Activated naive CD8-positive, alpha-beta T cell treated with anti-CD3 and anti-CD28 coated beads, Interleukin-2, amount 50 U/mL, for 24 hours (primary cell): Measurements from ENCODE around the gene PADI2.

Experiments
- ATAC-seq: fragments of 150-1000 bp; cut with Tn5 transposase; one replicate; pipeline ENCODE4 v1.10.0; 2021
- DNase-seq: peaks from one replicate; pipeline ENCODE4 v3.0.0; 2021
- H3K27ac Mint-ChIP-seq: one replicate; pipeline ENCODE4 v1.8.0; 2021; ENCODE audit warnings: mild to moderate bottlenecking, mixed read lengths
- H3K27me3 Mint-ChIP-seq: one replicate; pipeline ENCODE4 v1.8.0; 2021; ENCODE audit warnings: mixed read lengths
- H3K36me3 Mint-ChIP-seq: one replicate; pipeline ENCODE4 v1.8.0; 2021; ENCODE audit warnings: low read depth, mixed read lengths
- H3K4me1 Mint-ChIP-seq: one replicate; pipeline ENCODE4 v1.8.0; 2021; ENCODE audit warnings: mixed read lengths
- H3K4me3 Mint-ChIP-seq: one replicate; pipeline ENCODE4 v1.8.0; 2021; ENCODE audit warnings: mild to moderate bottlenecking, moderate library complexity, mixed read lengths
- H3K9me3 Mint-ChIP-seq: one replicate; pipeline ENCODE4 v1.8.0; 2021; ENCODE audit warnings: mixed read lengths

The PADI2 gene

DNA sequence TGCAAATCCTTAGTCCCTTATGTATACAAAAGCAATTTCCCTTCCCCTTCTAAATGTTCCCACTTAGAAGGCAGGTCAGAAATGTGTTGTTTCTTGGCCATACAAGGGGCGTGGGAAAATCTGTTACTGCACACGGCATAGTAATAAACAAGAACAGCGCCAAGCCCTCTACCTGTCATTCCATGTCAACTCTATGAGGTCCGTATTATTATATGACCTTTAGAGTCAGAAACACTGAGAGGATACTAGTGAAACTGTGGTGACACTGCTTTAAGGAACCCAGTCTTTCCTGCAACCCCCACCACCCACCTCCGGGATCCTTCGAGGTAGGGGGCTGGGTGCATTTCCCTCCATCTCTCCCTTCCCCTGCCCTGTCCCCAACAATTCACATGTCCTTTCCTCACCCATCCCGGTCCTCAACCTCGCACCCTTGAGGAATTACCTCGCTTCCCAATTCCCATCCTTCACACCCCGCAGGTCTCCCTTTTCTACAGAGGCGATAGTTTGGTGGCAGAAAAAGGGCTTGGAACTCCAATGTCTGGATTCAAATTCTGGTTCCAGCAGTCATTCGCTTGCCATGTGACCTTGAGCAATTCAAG lies 66.1 kb downstream of the PADI2 start:
- peaks cover 17% of the 10 kb centered on the region for H3K36me3 Mint-ChIP-seq
- H3K9me3 Mint-ChIP-seq = no peaks in the 10 kb centered on the region
- H3K27ac Mint-ChIP-seq = peak overlapping the region; percentile 96
- DNase-seq = no peak
- H3K4me1 Mint-ChIP-seq = peaks cover 30% of the 10 kb centered on the region
- H3K4me3 Mint-ChIP-seq = peak overlapping the region; percentile 99
- H3K27me3 Mint-ChIP-seq = peaks cover 3% of the 10 kb centered on the region
- ATAC-seq = no peak

GRCh38 chr1:17052641-17053040 lies 66.6 kb downstream of the PADI2 start:
- DNase-seq (no peak), ATAC-seq (no peak)
- Mint-ChIP-seq H3K27me3 (no peaks in the 10 kb centered on the region), H3K27ac (peak overlapping the region; percentile 15), H3K4me3 (peak overlapping the region; percentile 99), H3K9me3 (no peaks in the 10 kb centered on the region), H3K36me3 (peaks cover 17% of the 10 kb centered on the region), H3K4me1 (peaks cover 33% of the 10 kb centered on the region)

GRCh38 chr1:17052038-17052437 lies 67.2 kb downstream of the PADI2 start:
- H3K4me3 Mint-ChIP-seq = peak overlapping the region; percentile 99
- no peak overlapping the region for H3K27ac Mint-ChIP-seq
- no peaks in the 10 kb centered on the region for H3K9me3 Mint-ChIP-seq
- H3K27me3 Mint-ChIP-seq = no peaks in the 10 kb centered on the region
- ATAC-seq (no peak), DNase-seq (no peak)
- peaks cover 33% of the 10 kb centered on the region for H3K4me1 Mint-ChIP-seq
- peaks cover 17% of the 10 kb centered on the region for H3K36me3 Mint-ChIP-seq

GRCh38 chr1:17047924-17048323 lies 71.3 kb downstream of the PADI2 start:
- no peak for ATAC-seq
- no peak overlapping the region for H3K4me3 Mint-ChIP-seq
- no peak overlapping the region for H3K27ac Mint-ChIP-seq
- no peak for DNase-seq
- H3K36me3 Mint-ChIP-seq = peaks cover 31% of the 10 kb centered on the region
- peaks cover 31% of the 10 kb centered on the region for H3K4me1 Mint-ChIP-seq
- no peaks in the 10 kb centered on the region for H3K9me3 Mint-ChIP-seq
- H3K27me3 Mint-ChIP-seq = no peaks in the 10 kb centered on the region

DNA sequence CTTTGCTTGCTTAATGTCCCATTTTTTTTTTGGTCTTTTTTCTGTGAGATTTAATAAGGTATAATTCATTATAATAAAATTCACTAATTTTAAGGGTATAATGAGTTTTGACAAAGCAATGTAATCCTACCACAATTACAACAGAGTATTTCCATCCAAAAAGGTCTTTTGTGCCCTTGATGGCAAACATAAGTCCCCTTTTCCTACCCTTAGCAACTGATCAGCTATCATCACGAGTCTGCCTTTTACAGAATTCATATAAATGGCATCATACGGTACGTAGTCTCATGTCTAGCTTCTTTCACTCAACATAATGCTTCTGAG lies 73.0 kb downstream of the PADI2 start:
- Mint-ChIP-seq H3K27ac (no peak overlapping the region), H3K36me3 (peaks cover 36% of the 10 kb centered on the region), H3K4me1 (peaks cover 19% of the 10 kb centered on the region), H3K9me3 (no peaks in the 10 kb centered on the region), H3K27me3 (no peaks in the 10 kb centered on the region), H3K4me3 (no peak overlapping the region)
- ATAC-seq (no peak), DNase-seq (no peak)

- no peaks in the 10 kb centered on the region for H3K9me3 Mint-ChIP-seq
- H3K4me3 Mint-ChIP-seq = no peak overlapping the region
- peaks cover 34% of the 10 kb centered on the region for H3K36me3 Mint-ChIP-seq
- no peak overlapping the region for H3K27ac Mint-ChIP-seq
- peaks cover 14% of the 10 kb centered on the region for H3K4me1 Mint-ChIP-seq
- ATAC-seq (no peak), DNase-seq (no peak)
- no peaks in the 10 kb centered on the region for H3K27me3 Mint-ChIP-seq
Measured at GRCh38 chr1:17045634-17046333, 73.5 kb downstream of the PADI2 start.

DNA sequence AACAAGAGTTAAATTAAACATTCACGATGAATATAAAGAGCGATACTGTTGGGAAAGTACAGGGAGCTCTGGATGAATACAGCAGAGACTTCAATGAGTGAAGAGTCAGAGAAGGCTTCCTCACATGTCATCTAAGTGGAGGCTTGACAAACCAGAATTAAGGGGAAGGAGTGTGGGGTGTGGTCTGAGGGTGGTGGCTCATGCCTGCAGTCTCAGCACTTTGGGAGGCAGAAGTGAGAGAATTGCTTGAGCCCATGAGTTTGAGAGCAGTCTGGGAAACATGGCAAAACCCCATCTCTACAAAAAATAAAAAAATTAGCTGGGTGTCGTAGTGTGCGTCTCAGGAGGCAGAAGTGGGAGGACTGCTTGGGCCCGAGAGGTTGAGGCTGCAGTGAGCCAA lies 74.1 kb downstream of the PADI2 start:
- H3K4me3 Mint-ChIP-seq = no peak overlapping the region
- H3K9me3 Mint-ChIP-seq = no peaks in the 10 kb centered on the region
- DNase-seq = no peak
- no peaks in the 10 kb centered on the region for H3K27me3 Mint-ChIP-seq
- ATAC-seq = no peak
- peaks cover 12% of the 10 kb centered on the region for H3K4me1 Mint-ChIP-seq
- H3K36me3 Mint-ChIP-seq = peaks cover 30% of the 10 kb centered on the region
- H3K27ac Mint-ChIP-seq = peak overlapping the region; percentile 41

DNA sequence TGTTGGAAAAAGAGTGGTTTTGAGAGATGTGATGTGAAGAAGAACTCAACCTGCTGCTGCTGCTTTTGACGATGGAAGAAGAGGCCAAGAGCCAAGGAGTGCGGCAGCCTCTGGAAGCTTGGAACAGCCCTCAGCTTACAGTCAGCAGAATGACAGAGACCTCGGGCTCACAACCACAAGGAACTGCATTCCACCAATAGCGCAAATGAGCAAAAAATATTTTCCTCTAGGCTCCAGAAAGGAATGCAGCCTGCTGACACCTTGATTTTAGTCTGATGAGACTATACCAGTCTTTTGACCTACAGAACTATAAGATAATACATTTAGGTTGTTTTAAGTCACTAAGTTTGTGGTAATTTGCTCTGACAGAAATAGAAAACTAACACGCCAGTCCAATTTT lies 75.6 kb downstream of the PADI2 start:
- Mint-ChIP-seq H3K4me1 (peaks cover 12% of the 10 kb centered on the region), H3K9me3 (no peaks in the 10 kb centered on the region)

DNA sequence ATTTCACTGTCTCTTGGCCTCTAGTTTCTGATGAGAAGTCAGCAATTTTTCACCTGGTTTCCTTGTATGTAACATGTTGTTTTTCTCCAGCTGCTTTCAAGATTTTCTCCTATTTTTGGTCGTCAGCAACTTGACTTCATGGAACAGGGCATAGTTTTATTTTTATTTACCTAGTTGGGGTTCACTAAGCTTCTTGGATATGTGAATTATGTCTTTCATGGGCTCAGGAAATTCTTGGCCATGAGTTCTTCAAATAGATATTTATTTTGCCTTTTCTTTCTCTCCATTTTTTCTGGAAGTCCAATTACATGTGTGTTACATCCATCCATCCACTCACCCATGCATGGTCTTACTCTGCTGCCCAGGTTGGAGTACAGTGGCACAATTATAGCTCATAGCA lies 79.1 kb downstream of the PADI2 start:
- ATAC-seq = no peak
- Mint-ChIP-seq H3K4me1 (peaks cover 3% of the 10 kb centered on the region), H3K9me3 (no peaks in the 10 kb centered on the region), H3K4me3 (no peak overlapping the region), H3K27me3 (no peaks in the 10 kb centered on the region), H3K27ac (no peak overlapping the region), H3K36me3 (peaks cover 40% of the 10 kb centered on the region)
- DNase-seq = no peak

More for the DNA sequence above, 75.6 kb downstream of the PADI2 start:
- ATAC-seq (no peak), DNase-seq (no peak)
- H3K27me3 Mint-ChIP-seq = no peaks in the 10 kb centered on the region
- peaks cover 38% of the 10 kb centered on the region for H3K36me3 Mint-ChIP-seq
- no peak overlapping the region for H3K27ac Mint-ChIP-seq
- no peak overlapping the region for H3K4me3 Mint-ChIP-seq

DNA sequence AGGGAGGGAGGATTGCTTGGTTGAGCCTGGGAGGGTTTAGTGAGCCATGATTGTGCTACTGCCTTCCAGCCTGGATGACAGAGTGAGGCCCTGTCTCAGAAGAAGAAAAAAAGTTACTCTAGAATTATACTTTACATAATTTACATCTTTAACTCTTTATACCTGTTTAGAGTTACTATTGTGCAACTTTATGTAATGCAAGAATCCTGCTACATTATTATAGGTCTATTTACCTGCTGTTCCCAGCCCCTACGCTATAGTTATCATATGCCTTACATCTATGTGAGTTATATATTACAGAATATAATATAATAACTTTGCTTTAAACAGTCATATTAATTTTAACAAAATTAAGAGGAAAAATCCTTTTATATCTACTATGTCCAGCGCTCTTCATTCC lies 79.7 kb downstream of the PADI2 start:
- Mint-ChIP-seq H3K4me3 (no peak overlapping the region), H3K9me3 (no peaks in the 10 kb centered on the region), H3K27me3 (no peaks in the 10 kb centered on the region), H3K4me1 (no peaks in the 10 kb centered on the region), H3K27ac (no peak overlapping the region), H3K36me3 (peaks cover 37% of the 10 kb centered on the region)
- no peak for DNase-seq
- ATAC-seq = no peak

GRCh38 chr1:17033481-17033880 lies 85.8 kb downstream of the PADI2 start:
- Mint-ChIP-seq H3K27ac (no peak overlapping the region), H3K4me3 (no peak overlapping the region), H3K4me1 (no peaks in the 10 kb centered on the region), H3K27me3 (no peaks in the 10 kb centered on the region), H3K36me3 (peaks cover 26% of the 10 kb centered on the region), H3K9me3 (no peaks in the 10 kb centered on the region)
- ATAC-seq (no peak), DNase-seq (no peak)

DNA sequence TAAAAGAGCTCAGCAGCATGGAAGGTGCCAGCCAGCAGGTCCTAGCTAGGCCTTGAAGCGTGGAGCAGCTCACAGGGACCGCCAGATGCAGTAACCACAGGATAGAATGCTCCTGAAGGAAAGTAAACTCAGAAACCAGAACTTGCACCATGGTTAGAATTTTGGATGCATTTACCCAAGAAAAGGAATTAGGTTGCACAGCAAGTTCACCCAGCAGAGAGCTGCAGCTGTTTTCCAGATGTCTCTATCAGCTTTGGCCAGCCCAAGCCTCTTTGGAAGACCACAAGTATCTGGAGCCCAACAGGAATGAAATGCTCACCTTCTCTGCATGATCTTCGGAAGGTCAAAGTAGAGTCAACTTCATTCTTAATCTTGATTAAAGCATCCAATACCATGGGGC lies 86.5 kb downstream of the PADI2 start:
- Mint-ChIP-seq H3K27me3 (no peaks in the 10 kb centered on the region), H3K27ac (no peak overlapping the region), H3K9me3 (no peaks in the 10 kb centered on the region), H3K4me1 (no peaks in the 10 kb centered on the region), H3K36me3 (peaks cover 27% of the 10 kb centered on the region), H3K4me3 (no peak overlapping the region)
- DNase-seq (no peak), ATAC-seq (no peak)

DNA sequence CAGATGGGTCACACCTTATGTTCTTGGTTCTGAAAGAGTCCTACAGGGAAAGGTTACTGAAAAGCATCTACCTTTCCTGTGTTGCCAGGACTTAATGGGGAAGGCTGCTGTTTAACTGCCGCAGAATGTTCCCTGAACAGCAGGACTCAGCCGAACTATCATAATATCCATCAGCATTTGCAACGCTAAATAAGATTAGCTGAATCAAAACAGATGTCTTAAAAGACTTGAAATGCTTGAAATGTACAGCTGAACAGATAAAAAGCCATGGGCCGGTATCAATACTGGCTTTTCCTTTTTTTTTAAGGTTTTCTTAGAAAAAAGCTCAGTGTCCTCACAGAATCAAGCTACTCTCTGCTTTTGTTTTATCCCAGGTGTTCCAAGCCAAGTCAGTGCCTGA lies 87.8 kb downstream of the PADI2 start:
- no peaks in the 10 kb centered on the region for H3K9me3 Mint-ChIP-seq
- H3K4me1 Mint-ChIP-seq = no peaks in the 10 kb centered on the region
- ATAC-seq = no peak
- DNase-seq = no peak
- H3K27ac Mint-ChIP-seq = no peak overlapping the region
- H3K36me3 Mint-ChIP-seq = peaks cover 33% of the 10 kb centered on the region
- no peaks in the 10 kb centered on the region for H3K27me3 Mint-ChIP-seq
- no peak overlapping the region for H3K4me3 Mint-ChIP-seq

- no peaks in the 10 kb centered on the region for H3K27me3 Mint-ChIP-seq
- no peaks in the 10 kb centered on the region for H3K9me3 Mint-ChIP-seq
- no peak for ATAC-seq
- H3K4me3 Mint-ChIP-seq = no peak overlapping the region
- no peak for DNase-seq
- no peaks in the 10 kb centered on the region for H3K4me1 Mint-ChIP-seq
- no peak overlapping the region for H3K27ac Mint-ChIP-seq
- H3K36me3 Mint-ChIP-seq = peaks cover 34% of the 10 kb centered on the region
Measured at GRCh38 chr1:17030206-17030605, 89.0 kb downstream of the PADI2 start.

DNA sequence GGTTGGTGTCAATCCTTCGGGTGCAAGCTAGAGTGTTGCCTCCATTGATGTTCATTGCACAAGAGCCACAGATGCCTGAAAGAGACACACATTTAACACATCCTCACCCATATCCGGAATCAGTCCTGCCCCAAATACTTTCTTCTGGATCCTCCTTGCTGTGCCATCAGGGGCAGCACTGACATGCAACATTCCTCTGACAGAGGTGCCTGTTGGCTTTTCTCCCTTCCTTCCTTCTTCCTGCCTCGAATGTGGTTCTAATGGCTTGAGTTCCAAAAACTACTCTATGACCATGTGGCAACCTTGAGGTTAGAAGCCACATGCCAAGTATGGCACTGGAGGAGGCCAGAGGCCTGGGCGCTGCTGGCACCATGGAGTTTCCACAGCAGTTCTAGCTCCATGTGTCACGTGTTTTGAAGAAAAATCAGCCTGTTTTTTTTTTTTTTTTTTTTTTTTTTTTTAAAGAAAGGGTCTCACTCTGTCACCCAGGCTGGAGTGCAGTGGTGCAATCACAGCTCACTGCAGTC lies 90.5 kb downstream of the PADI2 start:
- peaks cover 37% of the 10 kb centered on the region for H3K36me3 Mint-ChIP-seq

More for the DNA sequence above, 90.5 kb downstream of the PADI2 start:
- Mint-ChIP-seq H3K27ac (no peak overlapping the region), H3K4me3 (no peak overlapping the region), H3K9me3 (no peaks in the 10 kb centered on the region), H3K27me3 (no peaks in the 10 kb centered on the region), H3K4me1 (no peaks in the 10 kb centered on the region)
- DNase-seq (no peak), ATAC-seq (no peak)
